Measurements from ENCODE around the gene KCTD7.
"Not testable (repeated sequence)": the region's sequence is repeated elsewhere in the genome, so short reads cannot be mapped to it uniquely, and the experiment has no call there.

Gene KCTD7

GRCh38 chr7:66630531-66630930, 1.9 kb downstream of the KCTD7 start:
- TF ChIP-seq CTCF (IDR thresholded peaks at IDR 0.05; ENCODE audit: borderline replicate concordance, insufficient read depth, low read depth, low read length): no peak
- no peak overlapping the region for H3K4me3 ChIP-seq (ENCODE audit: low read depth, low read length)

- no peak for TF ChIP-seq CTCF (IDR thresholded peaks at IDR 0.05; ENCODE audit: borderline replicate concordance, insufficient read depth, low read depth, low read length)
- no peak overlapping the region for H3K4me3 ChIP-seq (ENCODE audit: low read depth, low read length)
These were observed 2.8 kb downstream of the KCTD7 start for GRCh38 chr7:66631471-66631870.

- TF ChIP-seq CTCF (IDR thresholded peaks at IDR 0.05; ENCODE audit: borderline replicate concordance, insufficient read depth, low read depth, low read length): no peak
- H3K4me3 ChIP-seq (ENCODE audit: low read depth, low read length): no peak overlapping the region
These were observed 6.1 kb downstream of the KCTD7 start for GRCh38 chr7:66634816-66635215.

GRCh38 chr7:66635322-66635981, 6.8 kb downstream of the KCTD7 start:
- not testable (repeated sequence) for H3K4me3 ChIP-seq (ENCODE audit: low read depth, low read length)

GRCh38 chr7:66635982-66636546, 7.4 kb downstream of the KCTD7 start:
- H3K4me3 ChIP-seq (ENCODE audit: low read depth, low read length): not testable (repeated sequence)

- no peak overlapping the region for H3K4me3 ChIP-seq (ENCODE audit: low read depth, low read length)
- no peak for TF ChIP-seq CTCF (IDR thresholded peaks at IDR 0.05; ENCODE audit: borderline replicate concordance, insufficient read depth, low read depth, low read length)
These were observed 9.8 kb downstream of the KCTD7 start for GRCh38 chr7:66638309-66639099.

- no peak overlapping the region for H3K4me3 ChIP-seq (ENCODE audit: low read depth, low read length)
- TF ChIP-seq CTCF (IDR thresholded peaks at IDR 0.05; ENCODE audit: borderline replicate concordance, insufficient read depth, low read depth, low read length): no peak
These were observed 11.1 kb downstream of the KCTD7 start for GRCh38 chr7:66639773-66640172.

Data from GM12875 (cell line).